Activated CD4-positive, alpha-beta T cell treated with anti-CD3 and anti-CD28 coated beads for 36 hours (primary cell): Measurements from ENCODE around the gene PRKN. TPM values are rescaled to one million over a fixed set of nuclear protein-coding genes. Genes with fewer than 3 reads are reported as not detected.

Experiments
- ATAC-seq: fragments of 200-7000 bp; cut with Tn5 transposase; one replicate; pipeline ENCODE4 v1.10.0; 2021; ENCODE audit warnings: mild to moderate bottlenecking, moderate library complexity
- CTCF ChIA-PET: fragments of 350-600 bp; sonication (Branson Sonifier 250); formaldehyde crosslinking; loops from one replicate; lab custom pipeline; 2021; ENCODE audit warnings: antibody characterized with exemption; lab: Charles Lee
- POLR2A ChIA-PET: fragments of 350-600 bp; sonication (Branson Sonifier 250); formaldehyde crosslinking; loops from one replicate; lab custom pipeline; 2021; ENCODE audit warnings: antibody characterized with exemption, inconsistent platforms; lab: Charles Lee
- DNase-seq: peaks from one replicate; pipeline ENCODE4 v3.0.0-alpha.2; 2020
- H3K27ac Mint-ChIP-seq: one replicate; pipeline ENCODE4 v1.8.0; 2021; ENCODE audit warnings: mixed read lengths
- H3K27me3 Mint-ChIP-seq: one replicate; pipeline ENCODE4 v1.8.0; 2021; ENCODE audit warnings: mixed read lengths
- H3K36me3 Mint-ChIP-seq: one replicate; pipeline ENCODE4 v1.8.0; 2021; ENCODE audit warnings: low read depth, mixed read lengths
- H3K4me1 Mint-ChIP-seq: one replicate; pipeline ENCODE4 v1.8.0; 2021; ENCODE audit warnings: mixed read lengths
- H3K4me3 Mint-ChIP-seq: one replicate; pipeline ENCODE4 v1.8.0; 2021; ENCODE audit warnings: mild to moderate bottlenecking, moderate library complexity, mixed read lengths
- H3K9me3 Mint-ChIP-seq: one replicate; pipeline ENCODE4 v1.8.0; 2021; ENCODE audit warnings: low read depth, mixed read lengths
- intact Hi-C, 2 experiments: fragments of 100-400 bp; cut with DNase I in 1 of 2; cut with micrococcal nuclease in 1 of 2; formaldehyde crosslinking; loops; one replicate each; pipeline versions ENCODE4 v1.14.2 to v1.15.1; 2022 to 2024; cut with DNase I, micrococcal nuclease
- total RNA-seq, 2 experiments: library from RNA; stranded (reverse); gene quantifications; one replicate each; pipeline ENCODE4 v1.2.3, GENCODE V29; 2021

PRKN gene
- total RNA-seq, 2 experiments from 2014 or later = 0.56 to 0.87 TPM

DNA sequence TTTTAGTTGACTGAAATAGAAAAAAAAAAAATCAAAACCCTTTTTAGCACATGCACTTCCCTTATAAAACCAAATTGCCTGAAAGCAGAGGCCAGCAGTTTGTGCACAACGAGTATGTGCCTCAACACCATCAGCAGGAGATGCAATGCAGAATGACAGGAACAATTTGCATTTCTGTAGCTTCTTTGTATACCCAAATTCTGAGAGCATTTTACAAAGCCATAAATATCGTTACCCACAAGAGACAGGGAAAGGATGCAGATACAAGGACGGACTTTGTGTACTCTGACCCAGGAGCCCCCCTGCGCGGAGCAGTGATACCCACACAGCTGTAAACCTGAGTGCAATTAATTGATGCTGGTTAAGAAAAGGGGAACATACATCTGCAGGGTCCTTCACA is 285.6 kb downstream of the PRKN start:
- Mint-ChIP-seq H3K27me3 (no peaks in the 10 kb centered on the region), H3K4me1 (no peaks in the 10 kb centered on the region), H3K9me3 (peaks cover 13% of the 10 kb centered on the region), H3K36me3 (peaks cover 18% of the 10 kb centered on the region), H3K27ac (no peak overlapping the region), H3K4me3 (no peak overlapping the region)
- ATAC-seq (no peak), DNase-seq (no peak)
- ChIA-PET CTCF (interaction anchor here (0.6 kb wide), 1 partner anchor 1111 kb away, joined by 3 read pairs; no protein-coding TSS in a partner anchor), POLR2A (no interaction called here)
- intact Hi-C loops = no loop called here

DNA sequence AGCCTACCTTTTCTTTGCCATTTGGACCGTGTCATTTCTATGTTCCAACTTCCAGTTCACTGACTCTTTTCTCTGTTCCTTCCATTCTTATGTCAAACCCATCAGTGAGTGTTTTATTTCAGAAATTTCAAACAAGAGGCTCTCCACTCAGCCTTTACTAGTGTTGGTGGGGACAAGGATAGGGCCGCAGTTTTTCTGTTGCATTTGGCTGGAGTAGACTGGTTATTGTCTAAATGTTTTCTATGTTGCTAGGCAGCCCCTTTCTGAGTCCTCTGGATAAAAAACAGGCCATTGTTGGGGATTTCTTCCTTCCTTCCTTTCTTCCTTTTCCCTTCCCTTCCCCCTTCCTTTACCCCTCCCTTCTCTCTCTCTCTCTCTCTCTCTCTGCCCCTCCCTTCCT is 288.6 kb downstream of the PRKN start:
- no peaks in the 10 kb centered on the region for H3K4me1 Mint-ChIP-seq
- ChIA-PET POLR2A (no interaction called here), CTCF (no interaction called here)
- no peak overlapping the region for H3K4me3 Mint-ChIP-seq
- peaks cover 16% of the 10 kb centered on the region for H3K36me3 Mint-ChIP-seq
- peaks cover 11% of the 10 kb centered on the region for H3K9me3 Mint-ChIP-seq
- H3K27me3 Mint-ChIP-seq = no peaks in the 10 kb centered on the region
- ATAC-seq (no peak), DNase-seq (no peak)
- intact Hi-C loops = no loop called here
- H3K27ac Mint-ChIP-seq = no peak overlapping the region

DNA sequence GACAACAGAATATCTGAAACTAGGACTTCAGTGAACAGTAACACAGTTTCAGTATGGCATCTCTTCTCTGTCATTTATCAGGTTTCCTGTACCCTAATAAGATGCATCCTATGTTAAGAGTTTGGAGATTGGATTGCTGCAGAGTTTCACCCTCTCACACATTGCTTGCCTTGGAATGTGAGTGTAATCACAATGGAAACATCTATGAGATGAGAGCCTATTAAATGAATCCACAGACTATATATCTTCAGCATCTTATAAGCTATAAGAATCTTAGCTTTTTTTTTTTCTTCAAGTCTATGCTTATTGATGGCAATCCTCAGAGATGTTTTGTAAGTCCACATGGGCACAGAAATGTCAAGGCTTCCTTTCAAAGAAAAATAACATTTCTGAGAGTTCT is 292.5 kb downstream of the PRKN start:
- H3K9me3 Mint-ChIP-seq = peaks cover 6% of the 10 kb centered on the region
- intact Hi-C loops = no loop called here
- ATAC-seq (no peak), DNase-seq (no peak)
- ChIA-PET CTCF (no interaction called here), POLR2A (no interaction called here)
- H3K27ac Mint-ChIP-seq = no peak overlapping the region
- H3K27me3 Mint-ChIP-seq = no peaks in the 10 kb centered on the region
- H3K4me3 Mint-ChIP-seq = no peak overlapping the region
- peaks cover 2% of the 10 kb centered on the region for H3K36me3 Mint-ChIP-seq
- no peaks in the 10 kb centered on the region for H3K4me1 Mint-ChIP-seq

DNA sequence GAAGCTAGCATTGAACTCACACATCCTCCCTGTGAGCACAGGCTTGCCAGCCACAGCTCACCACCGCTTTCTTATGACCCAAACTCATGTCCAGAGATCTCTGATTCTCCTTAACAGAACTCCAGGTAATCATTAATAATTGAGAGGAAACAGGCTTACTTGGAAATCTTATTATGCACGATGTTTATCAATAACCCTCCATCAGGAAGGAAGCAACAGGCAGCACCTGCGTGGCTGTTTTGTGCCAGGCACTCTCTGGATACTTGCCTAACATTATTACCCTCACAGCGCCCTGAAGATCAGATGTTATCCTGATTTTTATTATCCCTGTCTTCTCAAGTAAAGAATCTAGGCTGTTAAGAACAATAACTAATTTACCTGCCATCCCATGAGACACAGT is 306.6 kb downstream of the PRKN start:
- peaks cover 2% of the 10 kb centered on the region for H3K9me3 Mint-ChIP-seq
- no peak overlapping the region for H3K27ac Mint-ChIP-seq
- no peaks in the 10 kb centered on the region for H3K4me1 Mint-ChIP-seq
- intact Hi-C loops = no loop called here
- no peak for ATAC-seq
- CTCF ChIA-PET = no interaction called here
- no peak for DNase-seq
- POLR2A ChIA-PET = no interaction called here
- H3K4me3 Mint-ChIP-seq = no peak overlapping the region
- peaks cover 5% of the 10 kb centered on the region for H3K36me3 Mint-ChIP-seq
- no peaks in the 10 kb centered on the region for H3K27me3 Mint-ChIP-seq

GRCh38 chr6:162416831-162417537 is 310.6 kb downstream of the PRKN start:
- Mint-ChIP-seq H3K36me3 (no peaks in the 10 kb centered on the region), H3K4me3 (no peak overlapping the region), H3K27ac (no peak overlapping the region), H3K4me1 (no peaks in the 10 kb centered on the region), H3K9me3 (peaks cover 2% of the 10 kb centered on the region), H3K27me3 (no peaks in the 10 kb centered on the region)
- ChIA-PET CTCF (no interaction called here), POLR2A (no interaction called here)
- ATAC-seq (no peak), DNase-seq (no peak)
- intact Hi-C loops = no loop called here

DNA sequence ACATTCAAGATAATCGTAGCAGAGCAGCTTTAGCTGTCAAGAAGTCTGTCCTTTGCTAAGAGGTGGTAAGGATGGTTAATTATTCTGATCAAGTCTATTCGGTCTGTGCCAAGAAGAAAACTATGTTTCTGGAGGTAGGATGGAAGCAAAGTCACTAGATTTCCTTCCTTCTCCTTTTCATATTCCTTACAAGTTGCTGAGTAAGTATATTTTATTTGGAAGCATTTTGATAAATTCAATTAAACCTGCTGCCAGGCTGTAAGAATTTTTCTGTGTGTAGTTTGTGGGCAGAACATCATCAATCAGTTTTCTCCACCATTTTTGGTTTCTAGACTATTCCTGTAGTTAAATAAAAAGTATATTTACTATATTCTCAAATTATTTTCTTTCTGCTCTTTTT is 311.3 kb downstream of the PRKN start:
- H3K27me3 Mint-ChIP-seq = no peaks in the 10 kb centered on the region
- peaks cover 2% of the 10 kb centered on the region for H3K9me3 Mint-ChIP-seq
- intact Hi-C loops = no loop called here
- no peak overlapping the region for H3K27ac Mint-ChIP-seq
- H3K4me3 Mint-ChIP-seq = no peak overlapping the region
- CTCF ChIA-PET = no interaction called here
- no peak for DNase-seq
- H3K36me3 Mint-ChIP-seq = no peaks in the 10 kb centered on the region
- ATAC-seq = no peak
- H3K4me1 Mint-ChIP-seq = no peaks in the 10 kb centered on the region
- POLR2A ChIA-PET = no interaction called here

GRCh38 chr6:162409741-162410691 is 317.6 kb downstream of the PRKN start:
- Mint-ChIP-seq H3K27ac (no peak overlapping the region), H3K27me3 (no peaks in the 10 kb centered on the region), H3K36me3 (no peaks in the 10 kb centered on the region), H3K4me1 (no peaks in the 10 kb centered on the region), H3K4me3 (no peak overlapping the region), H3K9me3 (peaks cover 1% of the 10 kb centered on the region)
- DNase-seq (no peak), ATAC-seq (no peak)
- POLR2A ChIA-PET = no interaction called here
- intact Hi-C loops = no loop called here
- CTCF ChIA-PET = no interaction called here

- POLR2A ChIA-PET = no interaction called here
- ATAC-seq = no peak
- Mint-ChIP-seq H3K36me3 (no peaks in the 10 kb centered on the region), H3K4me1 (no peaks in the 10 kb centered on the region), H3K9me3 (peaks cover 4% of the 10 kb centered on the region), H3K27me3 (no peaks in the 10 kb centered on the region), H3K4me3 (no peak overlapping the region), H3K27ac (no peak overlapping the region)
- DNase-seq = no peak
- intact Hi-C loops = no loop called here
- CTCF ChIA-PET = no interaction called here
These were observed 318.6 kb downstream of the PRKN start for GRCh38 chr6:162408826-162409535.

DNA sequence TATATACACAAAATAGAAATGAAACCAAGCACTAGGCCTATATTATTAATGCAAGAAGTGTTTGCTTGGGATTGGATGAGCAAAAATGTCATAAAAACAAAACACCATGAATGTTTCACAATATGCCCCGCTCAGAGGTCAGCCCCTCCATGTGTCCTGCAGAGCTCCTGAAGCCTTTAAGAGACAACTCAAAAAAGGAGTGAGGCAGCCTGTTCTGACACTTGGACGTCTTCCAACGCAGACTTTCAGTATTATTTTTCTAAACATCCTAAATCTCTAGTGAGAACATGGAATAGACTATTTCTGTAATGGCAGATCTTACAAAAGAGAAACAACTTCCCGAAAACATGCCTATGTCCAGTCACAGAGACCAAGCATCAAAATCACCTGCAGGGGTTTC is 322.6 kb downstream of the PRKN start:
- no peak for DNase-seq
- Mint-ChIP-seq H3K36me3 (no peaks in the 10 kb centered on the region), H3K4me1 (no peaks in the 10 kb centered on the region), H3K27me3 (no peaks in the 10 kb centered on the region), H3K9me3 (peaks cover 7% of the 10 kb centered on the region), H3K4me3 (no peak overlapping the region), H3K27ac (no peak overlapping the region)
- intact Hi-C loops = no loop called here
- ChIA-PET POLR2A (no interaction called here), CTCF (no interaction called here)
- ATAC-seq = no peak

GRCh38 chr6:162403031-162403430 is 324.5 kb downstream of the PRKN start:
- no peak for ATAC-seq
- Mint-ChIP-seq H3K27ac (no peak overlapping the region), H3K4me1 (no peaks in the 10 kb centered on the region), H3K36me3 (peaks cover 9% of the 10 kb centered on the region), H3K27me3 (no peaks in the 10 kb centered on the region), H3K4me3 (no peak overlapping the region), H3K9me3 (peaks cover 10% of the 10 kb centered on the region)
- DNase-seq = no peak
- ChIA-PET POLR2A (no interaction called here), CTCF (interaction anchor here (0.6 to 0.8 kb wide), 2 partner anchors 8 to 60 kb away, joined by 3 to 4 read pairs; no protein-coding TSS in a partner anchor)
- intact Hi-C loops = no loop called here

GRCh38 chr6:162395181-162395580 is 332.4 kb downstream of the PRKN start:
- DNase-seq = no peak
- Mint-ChIP-seq H3K36me3 (peaks cover 9% of the 10 kb centered on the region), H3K27me3 (no peaks in the 10 kb centered on the region), H3K27ac (no peak overlapping the region), H3K4me3 (no peak overlapping the region), H3K9me3 (peaks cover 3% of the 10 kb centered on the region), H3K4me1 (no peaks in the 10 kb centered on the region)
- ATAC-seq = no peak
- CTCF ChIA-PET = interaction anchor here (0.5 kb wide), 1 partner anchor 87 kb away, joined by 3 read pairs; no protein-coding TSS in a partner anchor
- POLR2A ChIA-PET = no interaction called here
- intact Hi-C loops = no loop called here
